Caco-2 (cell line): ENCODE results near the gene APOBEC3B. TPM values are rescaled to one million over a fixed set of nuclear protein-coding genes. Genes with fewer than 3 reads are reported as not detected.
"Not testable (repeated sequence)": the region's sequence is repeated elsewhere in the genome, so short reads cannot be mapped to it uniquely, and the experiment has no call there.

ENCODE experiments used
- BruUV-seq: library from RNA; stranded (reverse); fragments of 400-500 nt; replicated peaks from 2 replicates; lab custom pipeline; 2021; lab: Mats Ljungman, UMichigan
- CTCF ChIA-PET: fragments of 300-600 bp; sonication (Branson Sonifier 250); formaldehyde crosslinking; loops from one replicate; lab custom pipeline; 2022; ENCODE audit warnings: antibody characterized with exemption; lab: Charles Lee
- POLR2A ChIA-PET: fragments of 300-600 bp; sonication (Branson Sonifier 250); formaldehyde crosslinking; loops from one replicate; lab custom pipeline; 2022; ENCODE audit warnings: antibody characterized with exemption; lab: Charles Lee
- DNase-seq, 2 experiments: peaks; one replicate each; pipeline versions ENCODE4 v3.0.0 to v3.0.0-alpha.2; 2020 to 2022
- H3K27me3 ChIP-seq: replicated peaks from 2 replicates; pipeline ENCODE4 v1.6.0; 2011; ENCODE audit warnings: low read length; ENCODE audit not compliant: control insufficient read depth, insufficient read depth
- H3K36me3 ChIP-seq: 2 replicates; pipeline ENCODE4 v1.5.1; 2011; ENCODE audit warnings: low read length; ENCODE audit not compliant: control insufficient read depth, insufficient read depth
- H3K4me1 ChIP-seq: fragments of 250-450 bp; sonication (Bioruptor Pico); 2 replicates; pipeline ENCODE4 v1.5.1; 2020; ENCODE audit warnings: mild to moderate bottlenecking
- H3K4me3 ChIP-seq: 2 replicates; pipeline ENCODE4 v1.5.1; 2011; ENCODE audit warnings: low read depth, mild to moderate bottlenecking, control low read depth, low read length
- H3K9me3 ChIP-seq: fragments of 250-450 bp; sonication (Bioruptor Pico); 2 replicates; pipeline ENCODE4 v1.5.1; 2020; ENCODE audit warnings: mild to moderate bottlenecking, moderate library complexity
- H3K27ac Mint-ChIP-seq: one replicate; pipeline ENCODE4 v1.8.0; 2022; ENCODE audit warnings: mixed read lengths; ENCODE audit not compliant: unreplicated experiment
- H3K27me3 Mint-ChIP-seq: one replicate; pipeline ENCODE4 v1.8.0; 2022; ENCODE audit warnings: mixed read lengths; ENCODE audit not compliant: insufficient read depth, unreplicated experiment
- H3K36me3 Mint-ChIP-seq: one replicate; pipeline ENCODE4 v1.8.0; 2022; ENCODE audit warnings: mild to moderate bottlenecking, mixed read lengths; ENCODE audit not compliant: insufficient read depth, unreplicated experiment
- H3K4me1 Mint-ChIP-seq: one replicate; pipeline ENCODE4 v1.8.0; 2022; ENCODE audit warnings: low read depth, mixed read lengths; ENCODE audit not compliant: unreplicated experiment
- H3K4me3 Mint-ChIP-seq: one replicate; pipeline ENCODE4 v1.8.0; 2022; ENCODE audit warnings: mild to moderate bottlenecking, moderate library complexity, mixed read lengths; ENCODE audit not compliant: unreplicated experiment
- H3K9me3 Mint-ChIP-seq: one replicate; pipeline ENCODE4 v1.8.0; 2022; ENCODE audit warnings: mixed read lengths; ENCODE audit not compliant: unreplicated experiment
- CTCF ChIP-seq, 2 experiments: fragments of 200-600 bp in 1 of 2; IDR thresholded peaks; 1 replicate in 1 of 2; 2 replicates in 1 of 2; pipeline versions ENCODE4 v1.5.1 to v1.8.0; 2011 to 2022; ENCODE audit warnings: antibody characterized with exemption in 1 of 2, control low read depth in 1 of 2, inconsistent platforms in 1 of 2, low read depth in 1 of 2, low read length in 1 of 2, mild to moderate bottlenecking in 1 of 2, moderate library complexity in 1 of 2; ENCODE audit not compliant: insufficient read depth in 1 of 2, severe bottlenecking in 1 of 2, unreplicated experiment in 1 of 2
- intact Hi-C: fragments of 100-400 bp; cut with micrococcal nuclease; formaldehyde crosslinking; loops from one replicate; pipeline ENCODE4 v1.10.0; 2022; ENCODE audit not compliant: unreplicated experiment
- total RNA-seq: library from RNA; stranded (reverse); gene quantifications from 2 replicates; pipeline ENCODE4 v1.2.3, GENCODE V29; 2022

Gene APOBEC3B
- total RNA-seq, 1 experiment from 2014 or later: 55.8 TPM

- intact Hi-C loops: no loop called here
- Mint-ChIP-seq H3K27me3 (no peaks in the 10 kb centered on the region), H3K4me3 (no peak overlapping the region), H3K4me1 (no peaks in the 10 kb centered on the region), H3K27ac (no peak overlapping the region), H3K9me3 (no peaks in the 10 kb centered on the region), H3K36me3 (peaks cover 9% of the 10 kb centered on the region)
- H3K4me3 ChIP-seq: no peak overlapping the region
- no TSS peak for BruUV-seq
- H3K27me3 ChIP-seq: no peaks in the 10 kb centered on the region
- H3K36me3 ChIP-seq: no peaks in the 10 kb centered on the region
- ChIA-PET CTCF (no interaction called here), POLR2A (no interaction called here)
- TF ChIP-seq CTCF (IDR thresholded peaks at IDR 0.05; ENCODE audit: insufficient read depth in 1 of 2, low read depth in 1 of 2, low read length in 1 of 2, severe bottlenecking in 1 of 2, unreplicated experiment in 1 of 2): no peak
- no peaks in the 10 kb centered on the region for H3K4me1 ChIP-seq
- no peak for DNase-seq
- H3K9me3 ChIP-seq: peaks cover 9% of the 10 kb centered on the region; the same call in 1 of the 2 replicates
These were observed 7.8 kb upstream of the APOBEC3B start for GRCh38 chr22:38974170-38974825.

- peaks cover 9% of the 10 kb centered on the region for H3K36me3 Mint-ChIP-seq
- H3K4me1 Mint-ChIP-seq: no peaks in the 10 kb centered on the region
- H3K27me3 Mint-ChIP-seq: no peaks in the 10 kb centered on the region
- no peak for DNase-seq
- Histone ChIP-seq H3K36me3 (no peaks in the 10 kb centered on the region), H3K4me1 (no peaks in the 10 kb centered on the region), H3K4me3 (no peak overlapping the region), H3K27me3 (no peaks in the 10 kb centered on the region), H3K9me3 (peaks cover 9% of the 10 kb centered on the region; the same call in 1 of the 2 replicates)
- POLR2A ChIA-PET: no interaction called here
- TF ChIP-seq CTCF (IDR thresholded peaks at IDR 0.05; ENCODE audit: insufficient read depth in 1 of 2, low read depth in 1 of 2, low read length in 1 of 2, severe bottlenecking in 1 of 2, unreplicated experiment in 1 of 2): no peak
- intact Hi-C loops: no loop called here
- no peaks in the 10 kb centered on the region for H3K9me3 Mint-ChIP-seq
- CTCF ChIA-PET: no interaction called here
- no peak overlapping the region for H3K27ac Mint-ChIP-seq
- BruUV-seq: no TSS peak
- no peak overlapping the region for H3K4me3 Mint-ChIP-seq
These were observed 7.3 kb upstream of the APOBEC3B start for GRCh38 chr22:38974826-38975175.

- DNase-seq, BruUV-seq, H3K27me3 ChIP-seq, H3K27me3 Mint-ChIP-seq, H3K4me1 Mint-ChIP-seq, H3K36me3 ChIP-seq, intact Hi-C loops, H3K4me1 ChIP-seq, H3K9me3 ChIP-seq, H3K4me3 ChIP-seq, H3K9me3 Mint-ChIP-seq, H3K4me3 Mint-ChIP-seq, CTCF ChIA-PET, H3K27ac Mint-ChIP-seq, POLR2A ChIA-PET: not testable (repeated sequence)
- H3K36me3 Mint-ChIP-seq: peaks cover 12% of the 10 kb centered on the region
These were observed 4.9 kb upstream of the APOBEC3B start for GRCh38 chr22:38977289-38977688.

- ChIA-PET CTCF (interaction anchor here (1.9 to 3.7 kb wide), 2 partner anchors 23 to 110 kb away, joined by 8 to 21 read pairs; no protein-coding TSS in a partner anchor), POLR2A (interaction anchor here (2.3 kb wide), 1 partner anchor 56 kb away, joined by 14 read pairs; no protein-coding TSS in a partner anchor)
- H3K9me3 Mint-ChIP-seq, H3K4me3 ChIP-seq, H3K27ac Mint-ChIP-seq, DNase-seq, H3K27me3 ChIP-seq, H3K27me3 Mint-ChIP-seq, BruUV-seq, H3K36me3 ChIP-seq: not testable (repeated sequence)
- Histone ChIP-seq H3K9me3 (peaks cover 17% of the 10 kb centered on the region), H3K4me1 (peaks cover 19% of the 10 kb centered on the region)
- Mint-ChIP-seq H3K36me3 (peaks cover 36% of the 10 kb centered on the region), H3K4me3 (peak overlapping the region; percentile 80), H3K4me1 (peaks cover 19% of the 10 kb centered on the region)
- intact Hi-C loops: loop anchor here (5.0 kb wide), 1 partner anchor 108 kb away; the partner anchor contains the start of gene CBX6
These were observed 1.6 kb upstream of the APOBEC3B start for GRCh38 chr22:38980587-38980986.
